ENCODE data around the gene COL5A1.

GRCh38 chr9:134670851-134671281 is 29.3 kb downstream of the COL5A1 start:
- TF ChIP-seq, protein P1, sequence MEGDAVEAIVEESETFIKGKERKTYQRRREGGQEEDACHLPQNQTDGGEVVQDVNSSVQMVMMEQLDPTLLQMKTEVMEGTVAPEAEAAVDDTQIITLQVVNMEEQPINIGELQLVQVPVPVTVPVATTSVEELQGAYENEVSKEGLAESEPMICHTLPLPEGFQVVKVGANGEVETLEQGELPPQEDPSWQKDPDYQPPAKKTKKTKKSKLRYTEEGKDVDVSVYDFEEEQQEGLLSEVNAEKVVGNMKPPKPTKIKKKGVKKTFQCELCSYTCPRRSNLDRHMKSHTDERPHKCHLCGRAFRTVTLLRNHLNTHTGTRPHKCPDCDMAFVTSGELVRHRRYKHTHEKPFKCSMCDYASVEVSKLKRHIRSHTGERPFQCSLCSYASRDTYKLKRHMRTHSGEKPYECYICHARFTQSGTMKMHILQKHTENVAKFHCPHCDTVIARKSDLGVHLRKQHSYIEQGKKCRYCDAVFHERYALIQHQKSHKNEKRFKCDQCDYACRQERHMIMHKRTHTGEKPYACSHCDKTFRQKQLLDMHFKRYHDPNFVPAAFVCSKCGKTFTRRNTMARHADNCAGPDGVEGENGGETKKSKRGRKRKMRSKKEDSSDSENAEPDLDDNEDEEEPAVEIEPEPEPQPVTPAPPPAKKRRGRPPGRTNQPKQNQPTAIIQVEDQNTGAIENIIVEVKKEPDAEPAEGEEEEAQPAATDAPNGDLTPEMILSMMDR (IDR thresholded peaks at IDR 0.05): no peak
- no peak for TF ChIP-seq POLR2A (IDR thresholded peaks at IDR 0.05)

All from heart left ventricle (tissue), 13 donors.